CD14-positive monocyte (primary cell): ENCODE measurements around the gene PCDHGA12. TPM values are rescaled to one million over a fixed set of nuclear protein-coding genes. Genes with fewer than 3 reads are reported as not detected.
A peak's percentile ranks its signal among the peaks of the same experiment; 100 is the strongest.

Source experiments
- DNase-seq, 3 donors: peaks; one replicate each; pipeline ENCODE4 v3.0.0-alpha.2; 2011 to 2022
- H2AFZ ChIP-seq: 2 replicates; pipeline ENCODE4 v1.6.0; 2012; ENCODE audit warnings: mild to moderate bottlenecking, low read depth, low read length, inconsistent platforms; ENCODE audit not compliant: insufficient read depth, poor library complexity, severe bottlenecking
- H3K27ac ChIP-seq, 2 donors: 1 replicate in 1 of 2; 2 replicates in 1 of 2; pipeline ENCODE4 v1.5.1; 2012 to 2013; ENCODE audit warnings: low read length in 2 of 2, control low read depth in 1 of 2, inconsistent platforms in 1 of 2, low read depth in 1 of 2, mild to moderate bottlenecking in 1 of 2
- H3K27me3 ChIP-seq, 2 donors: one replicate each; pipeline versions ENCODE4 v1.6.0 to v1.6.1; 2011 to 2013; ENCODE audit warnings: low read length in 2 of 2; ENCODE audit not compliant: control insufficient read depth in 2 of 2, insufficient read depth in 2 of 2
- H3K36me3 ChIP-seq, 2 donors: replicated peaks in 1 of 2; 1 replicate in 1 of 2; 2 replicates in 1 of 2; pipeline versions ENCODE4 v1.5.1 to v1.6.1; 2012 to 2013; ENCODE audit warnings: low read length in 2 of 2, control low read depth in 1 of 2, inconsistent platforms in 1 of 2, mild to moderate bottlenecking in 1 of 2; ENCODE audit not compliant: insufficient read depth in 2 of 2, control insufficient read depth in 1 of 2
- H3K4me1 ChIP-seq, 2 donors: 1 replicate in 1 of 2; 2 replicates in 1 of 2; pipeline versions ENCODE4 v1.5.1 to v1.6.1; 2012 to 2013; ENCODE audit warnings: low read length in 2 of 2, control low read depth in 1 of 2, inconsistent platforms in 1 of 2, mild to moderate bottlenecking in 1 of 2, moderate library complexity in 1 of 2; ENCODE audit not compliant: insufficient read depth in 2 of 2, control insufficient read depth in 1 of 2
- H3K4me2 ChIP-seq: replicated peaks from 2 replicates; pipeline ENCODE3; 2012; ENCODE audit warnings: low read length, moderate library complexity, mild to moderate bottlenecking; ENCODE audit not compliant: poor library complexity, severe bottlenecking; ENCODE audit errors: extremely low read depth
- H3K4me3 ChIP-seq, 3 experiments: fragments of 200-600 bp in 1 of 3; sonication (generic) in 1 of 3; replicated peaks in 1 of 3; 1 replicate in 2 of 3; 2 replicates in 1 of 3; pipeline ENCODE4 v1.5.1; 2011 to 2013; ENCODE audit warnings: low read length in 3 of 3, mild to moderate bottlenecking in 3 of 3, control low read depth in 2 of 3, low read depth in 2 of 3, inconsistent platforms in 1 of 3, moderate library complexity in 1 of 3
- H3K79me2 ChIP-seq: 2 replicates; pipeline ENCODE4 v1.6.0; 2012; ENCODE audit warnings: mild to moderate bottlenecking, control low read depth, inconsistent platforms, low read length, moderate library complexity; ENCODE audit not compliant: insufficient read depth
- H3K9ac ChIP-seq: 2 replicates; pipeline ENCODE4 v1.6.0; 2017; ENCODE audit warnings: low read length, mild to moderate bottlenecking; ENCODE audit not compliant: insufficient read depth, poor library complexity, severe bottlenecking
- H3K9me3 ChIP-seq, 2 donors: replicated peaks in 1 of 2; 1 replicate in 1 of 2; 2 replicates in 1 of 2; pipeline versions ENCODE4 v1.5.1 to v1.6.1; 2012 to 2013; ENCODE audit warnings: low read length in 2 of 2, control low read depth in 1 of 2; ENCODE audit not compliant: control insufficient read depth in 1 of 2, insufficient read depth in 1 of 2
- H4K20me1 ChIP-seq: 2 replicates; pipeline ENCODE4 v1.6.0; 2012; ENCODE audit warnings: mild to moderate bottlenecking, low read length, control low read depth, moderate library complexity; ENCODE audit not compliant: insufficient read depth
- H3K27ac Mint-ChIP-seq, 7 donors: one replicate each; pipeline ENCODE4 v1.8.0; 2020; ENCODE audit warnings: mild to moderate bottlenecking in 7 of 7, mixed read lengths in 7 of 7, moderate library complexity in 6 of 7, inconsistent platforms in 2 of 7
- H3K27me3 Mint-ChIP-seq, 3 donors: one replicate each; pipeline ENCODE4 v1.8.0; 2021 to 2022; ENCODE audit warnings: low read depth in 3 of 3, mild to moderate bottlenecking in 3 of 3, mixed read lengths in 3 of 3, moderate library complexity in 3 of 3, inconsistent platforms in 1 of 3
- H3K36me3 Mint-ChIP-seq, 2 donors: one replicate each; pipeline ENCODE4 v1.8.0; 2020; ENCODE audit warnings: mixed read lengths in 2 of 2, inconsistent platforms in 1 of 2, mild to moderate bottlenecking in 1 of 2
- H3K4me1 Mint-ChIP-seq: one replicate; pipeline ENCODE4 v1.8.0; 2020; ENCODE audit warnings: mild to moderate bottlenecking, mixed read lengths
- H3K4me3 Mint-ChIP-seq, 2 donors: one replicate each; pipeline ENCODE4 v1.8.0; 2020; ENCODE audit warnings: mild to moderate bottlenecking in 2 of 2, mixed read lengths in 2 of 2, moderate library complexity in 1 of 2
- H3K9me3 Mint-ChIP-seq, 7 donors: one replicate each; pipeline ENCODE4 v1.8.0; 2020 to 2022; ENCODE audit warnings: mixed read lengths in 7 of 7, mild to moderate bottlenecking in 6 of 7, moderate library complexity in 6 of 7, inconsistent platforms in 2 of 7
- WGBS: methylation state at CpG from one replicate; pipeline ENCODE4 v1.1.5; 2013; ENCODE audit warnings: missing lambda C conversion rate; ENCODE audit not compliant: insufficient coverage; 5-methylcytosine and 5-hydroxymethylcytosine counted together
- intact Hi-C, 2 donors: fragments of 100-400 bp; cut with micrococcal nuclease; formaldehyde crosslinking; loops; one replicate each; pipeline versions ENCODE4 v1.15.0 to v1.15.1; 2023
- polyA minus RNA-seq: library from RNA; depleted of rRNA, polyadenylated mRNA; stranded (reverse); fragments of >200 nt; gene quantifications from 2 replicates; pipeline ENCODE4 v1.2.3, GENCODE V29; 2012
- polyA plus RNA-seq, 3 donors: library from polyadenylated mRNA; depleted of rRNA in 1 of 3; unstranded in 2 of 3; stranded (reverse) in 1 of 3; fragments of 300-500 nt in 2 of 3; fragments of >200 nt in 1 of 3; fragmentation: Illumina TruSeq in 2 of 3; gene quantifications; 1 replicate in 2 of 3; 2 replicates in 1 of 3; pipeline ENCODE4 v1.2.3, GENCODE V29; 2012 to 2021
- total RNA-seq, 12 experiments: library from RNA in 1 of 12; stranded (reverse) in 1 of 12; fragments of 120-200 nt in 1 of 12; gene quantifications; one replicate each; pipeline ENCODE4 v1.2.4 and lab custom pipeline; 2013 to 2026; ENCODE audit warnings: mixed read lengths in 6 of 12, inconsistent platforms in 1 of 12
- TF ChIP-seq, protein P1 (sequence below): fragments of 200-600 bp; IDR thresholded peaks from one replicate; pipeline ENCODE4 v1.8.0; 2022; ENCODE audit warnings: antibody characterized with exemption, mild to moderate bottlenecking

Gene PCDHGA12
- total RNA-seq (2013), result 0.02 TPM
- polyA plus RNA-seq, result under 1 TPM in 1 of 3 donors, not detected in 2; 0.01 TPM
- under 0.01 TPM in 1 of 2 replicates, not detected in the other for polyA minus RNA-seq
- 0 to 1.2 (median 0.07) reads per million in 11 experiments for total RNA-seq (lab: John Stamatoyannopoulos, UW)

DNA sequence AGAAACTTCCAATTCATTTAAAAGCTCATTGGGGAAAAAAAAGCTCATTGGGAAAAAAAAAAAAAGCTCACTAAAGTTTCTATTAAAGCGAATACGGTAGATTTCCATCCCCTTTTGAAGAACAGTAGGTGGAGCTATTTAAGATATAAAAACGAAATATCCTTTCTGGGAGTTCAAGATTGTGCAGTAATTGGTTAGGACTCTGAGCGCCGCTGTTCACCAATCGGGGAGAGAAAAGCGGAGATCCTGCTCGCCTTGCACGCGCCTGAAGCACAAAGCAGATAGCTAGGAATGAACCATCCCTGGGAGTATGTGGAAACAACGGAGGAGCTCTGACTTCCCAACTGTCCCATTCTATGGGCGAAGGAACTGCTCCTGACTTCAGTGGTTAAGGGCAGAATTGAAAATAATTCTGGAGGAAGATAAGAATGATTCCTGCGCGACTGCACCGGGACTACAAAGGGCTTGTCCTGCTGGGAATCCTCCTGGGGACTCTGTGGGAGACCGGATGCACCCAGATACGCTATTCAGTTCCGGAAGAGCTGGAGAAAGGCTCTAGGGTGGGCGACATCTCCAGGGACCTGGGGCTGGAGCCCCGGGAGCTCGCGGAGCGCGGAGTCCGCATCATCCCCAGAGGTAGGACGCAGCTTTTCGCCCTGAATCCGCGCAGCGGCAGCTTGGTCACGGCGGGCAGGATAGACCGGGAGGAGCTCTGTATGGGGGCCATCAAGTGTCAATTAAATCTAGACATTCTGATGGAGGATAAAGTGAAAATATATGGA is at the start of gene PCDHGA12:
TSS of gene PCDHGA12 (plus strand) at position 176 of the 782 bp plus-strand sequence. CDS start at position 429, 253 bp downstream.
- Histone ChIP-seq H3K4me2 (peak within 1 kb of the TSS; percentile 64), H3K27ac (no peak within 1 kb of the TSS), H3K9me3 (peaks cover 47 to 49% of the 10 kb centered on the region in 2 donors), H3K27me3 (peaks cover 41 to 93% of the 10 kb centered on the region in 2 donors), H3K4me1 (peaks cover 17 to 19% of the 10 kb centered on the region in 2 donors), H3K9ac (peak within 1 kb of the TSS; percentile 5), H4K20me1 (no peaks in the 10 kb centered on the region), H3K79me2 (no peaks in the 10 kb centered on the region), H3K4me3 (peak within 1 kb of the TSS; percentile 2 to 72 (median 23)), H3K36me3 (no peaks in the 10 kb centered on the region), H2AFZ (peak within 1 kb of the TSS; percentile 68)
- Mint-ChIP-seq H3K4me1 (peaks cover 21% of the 10 kb centered on the region), H3K27ac (peak within 1 kb of the TSS in 3 of 7 donors; percentile 23 to 50 (median 45)), H3K9me3 (peaks cover 25 to 63% (median 47%) of the 10 kb centered on the region in 7 donors), H3K27me3 (peaks cover 63 to 78% (median 75%) of the 10 kb centered on the region in 3 donors), H3K4me3 (peak within 1 kb of the TSS; percentile 53 to 84), H3K36me3 (peaks cover 20 to 22% of the 10 kb centered on the region in 2 donors)
- TF ChIP-seq, protein P1, sequence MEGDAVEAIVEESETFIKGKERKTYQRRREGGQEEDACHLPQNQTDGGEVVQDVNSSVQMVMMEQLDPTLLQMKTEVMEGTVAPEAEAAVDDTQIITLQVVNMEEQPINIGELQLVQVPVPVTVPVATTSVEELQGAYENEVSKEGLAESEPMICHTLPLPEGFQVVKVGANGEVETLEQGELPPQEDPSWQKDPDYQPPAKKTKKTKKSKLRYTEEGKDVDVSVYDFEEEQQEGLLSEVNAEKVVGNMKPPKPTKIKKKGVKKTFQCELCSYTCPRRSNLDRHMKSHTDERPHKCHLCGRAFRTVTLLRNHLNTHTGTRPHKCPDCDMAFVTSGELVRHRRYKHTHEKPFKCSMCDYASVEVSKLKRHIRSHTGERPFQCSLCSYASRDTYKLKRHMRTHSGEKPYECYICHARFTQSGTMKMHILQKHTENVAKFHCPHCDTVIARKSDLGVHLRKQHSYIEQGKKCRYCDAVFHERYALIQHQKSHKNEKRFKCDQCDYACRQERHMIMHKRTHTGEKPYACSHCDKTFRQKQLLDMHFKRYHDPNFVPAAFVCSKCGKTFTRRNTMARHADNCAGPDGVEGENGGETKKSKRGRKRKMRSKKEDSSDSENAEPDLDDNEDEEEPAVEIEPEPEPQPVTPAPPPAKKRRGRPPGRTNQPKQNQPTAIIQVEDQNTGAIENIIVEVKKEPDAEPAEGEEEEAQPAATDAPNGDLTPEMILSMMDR, result peak; percentile 68
- peak; percentile 37 to 59 (median 42) for DNase-seq
- intact Hi-C loops, result no loop called here
- 19% methylated on average over 23 of the region's 33 CpGs for WGBS

DNA sequence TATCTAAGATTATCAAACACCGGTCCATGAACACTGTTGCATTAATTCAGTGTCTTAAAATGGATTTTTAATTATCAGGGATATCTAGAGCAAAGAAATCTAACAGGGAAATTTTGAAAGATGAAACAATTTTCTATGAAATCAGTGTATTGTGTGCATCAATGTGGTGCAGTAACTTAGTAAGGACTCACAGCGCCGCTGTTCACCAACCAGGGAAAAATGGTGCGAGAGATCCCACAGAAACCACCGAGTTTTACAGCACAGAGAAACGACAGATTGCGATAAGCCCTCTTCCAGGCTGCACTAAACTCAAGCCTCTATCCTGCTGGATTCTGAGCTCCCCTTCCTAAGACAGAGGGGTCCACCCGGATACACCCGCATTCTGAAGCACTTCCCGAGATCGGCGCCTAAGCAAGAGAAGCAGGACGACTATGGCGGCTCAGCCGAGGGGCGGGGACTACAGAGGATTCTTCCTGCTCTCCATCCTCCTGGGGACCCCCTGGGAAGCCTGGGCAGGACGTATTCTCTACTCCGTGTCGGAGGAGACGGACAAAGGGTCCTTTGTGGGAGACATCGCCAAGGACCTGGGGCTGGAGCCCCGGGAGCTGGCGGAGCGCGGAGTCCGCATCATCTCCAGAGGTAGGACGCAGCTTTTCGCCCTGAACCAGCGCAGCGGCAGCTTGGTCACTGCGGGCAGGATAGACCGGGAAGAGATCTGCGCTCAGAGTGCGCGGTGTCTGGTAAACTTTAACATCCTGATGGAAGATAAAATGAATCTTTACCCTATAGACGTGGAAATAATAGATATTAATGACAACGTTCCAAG is 47.6 kb upstream of the PCDHGA12 start, which contains the start of gene PCDHGA7:
TSS of gene PCDHGA7 (plus strand) at position 274 of the 826 bp plus-strand sequence. CDS start at position 432, 158 bp downstream.
- H2AFZ ChIP-seq, result no peak within 1 kb of the TSS
- no peak for DNase-seq
- intact Hi-C loops, result no loop called here
- whole genome bisulfite sequencing, result 12% methylated on average over 27 of the region's 37 CpGs
- Mint-ChIP-seq H3K4me3 (peak within 1 kb of the TSS; percentile 64 to 65), H3K36me3 (peaks cover 0 to 5% of the 10 kb centered on the region in 2 donors), H3K27me3 (peaks cover 39 to 64% (median 52%) of the 10 kb centered on the region in 3 donors), H3K4me1 (peaks cover 4% of the 10 kb centered on the region), H3K9me3 (peaks cover 24 to 58% (median 50%) of the 10 kb centered on the region in 7 donors), H3K27ac (no peak within 1 kb of the TSS)
- no peaks in the 10 kb centered on the region for H3K79me2 ChIP-seq
- peak within 1 kb of the TSS in 1 of 3 experiments; percentile 48 for H3K4me3 ChIP-seq
- peaks cover 34 to 80% of the 10 kb centered on the region in 2 donors for H3K27me3 ChIP-seq
- H3K9me3 ChIP-seq, result peaks cover 27 to 52% of the 10 kb centered on the region in 2 donors
- H3K4me2 ChIP-seq, result peak within 1 kb of the TSS; percentile 42
- no peak within 1 kb of the TSS for H3K27ac ChIP-seq
- H4K20me1 ChIP-seq, result no peaks in the 10 kb centered on the region
- no peaks in the 10 kb centered on the region for H3K36me3 ChIP-seq
- H3K4me1 ChIP-seq, result no peaks in the 10 kb centered on the region
- TF ChIP-seq, protein P1, result no peak
- no peak within 1 kb of the TSS for H3K9ac ChIP-seq
